ENCODE data around the gene SP9. TPM values are rescaled to one million over a fixed set of nuclear protein-coding genes. Genes with fewer than 3 reads are reported as not detected.

Gene SP9
- total RNA-seq (not detected in 2 replicates), polyA plus RNA-seq (not detected in 2 replicates)

DNA sequence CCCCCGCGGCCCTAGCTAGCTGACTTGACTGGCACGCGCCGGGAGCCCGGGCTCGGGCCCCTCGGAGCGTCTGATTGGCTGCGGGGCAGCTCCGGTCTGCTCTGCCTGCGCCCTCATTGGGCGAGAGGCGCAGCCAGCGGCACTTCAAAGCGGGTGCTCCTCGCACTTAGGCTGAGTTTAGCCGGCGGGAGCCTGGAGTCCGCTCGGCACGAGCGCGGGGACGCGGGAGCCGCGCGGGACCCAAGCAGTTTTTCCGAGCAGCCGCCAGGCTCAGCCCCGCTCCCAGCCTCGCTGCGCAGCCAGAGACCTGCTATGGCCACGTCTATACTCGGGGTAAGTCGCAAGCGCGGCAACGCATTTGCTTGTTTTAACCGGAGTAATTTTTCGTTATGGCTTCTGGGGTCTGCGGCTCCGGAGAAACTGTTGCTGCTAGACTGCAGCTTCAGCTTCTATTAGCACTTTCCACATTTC is at the start of gene SP9:
TSS of gene SP9 (plus strand) at position 174 of the 471 bp plus-strand sequence. CDS start at position 313, 139 bp downstream.
- Histone ChIP-seq H3K27me3 (peaks cover 100% of the 10 kb centered on the region), H3K36me3 (no peaks in the 10 kb centered on the region), H3K9me3 (ENCODE audit: low read depth) (no peaks in the 10 kb centered on the region), H3K27ac (no peak within 1 kb of the TSS), H3K4me3 (peak within 1 kb of the TSS; percentile 34), H3K4me1 (ENCODE audit: low read depth) (peaks cover 8% of the 10 kb centered on the region)
- DNase-seq (ENCODE audit: low read depth in 1 of 2, low spot score in 1 of 2): peak; percentile 43 to 88
- TF ChIP-seq, protein P1, sequence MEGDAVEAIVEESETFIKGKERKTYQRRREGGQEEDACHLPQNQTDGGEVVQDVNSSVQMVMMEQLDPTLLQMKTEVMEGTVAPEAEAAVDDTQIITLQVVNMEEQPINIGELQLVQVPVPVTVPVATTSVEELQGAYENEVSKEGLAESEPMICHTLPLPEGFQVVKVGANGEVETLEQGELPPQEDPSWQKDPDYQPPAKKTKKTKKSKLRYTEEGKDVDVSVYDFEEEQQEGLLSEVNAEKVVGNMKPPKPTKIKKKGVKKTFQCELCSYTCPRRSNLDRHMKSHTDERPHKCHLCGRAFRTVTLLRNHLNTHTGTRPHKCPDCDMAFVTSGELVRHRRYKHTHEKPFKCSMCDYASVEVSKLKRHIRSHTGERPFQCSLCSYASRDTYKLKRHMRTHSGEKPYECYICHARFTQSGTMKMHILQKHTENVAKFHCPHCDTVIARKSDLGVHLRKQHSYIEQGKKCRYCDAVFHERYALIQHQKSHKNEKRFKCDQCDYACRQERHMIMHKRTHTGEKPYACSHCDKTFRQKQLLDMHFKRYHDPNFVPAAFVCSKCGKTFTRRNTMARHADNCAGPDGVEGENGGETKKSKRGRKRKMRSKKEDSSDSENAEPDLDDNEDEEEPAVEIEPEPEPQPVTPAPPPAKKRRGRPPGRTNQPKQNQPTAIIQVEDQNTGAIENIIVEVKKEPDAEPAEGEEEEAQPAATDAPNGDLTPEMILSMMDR (IDR thresholded peaks at IDR 0.05; ENCODE audit: low read depth, low read length): no peak

DNA sequence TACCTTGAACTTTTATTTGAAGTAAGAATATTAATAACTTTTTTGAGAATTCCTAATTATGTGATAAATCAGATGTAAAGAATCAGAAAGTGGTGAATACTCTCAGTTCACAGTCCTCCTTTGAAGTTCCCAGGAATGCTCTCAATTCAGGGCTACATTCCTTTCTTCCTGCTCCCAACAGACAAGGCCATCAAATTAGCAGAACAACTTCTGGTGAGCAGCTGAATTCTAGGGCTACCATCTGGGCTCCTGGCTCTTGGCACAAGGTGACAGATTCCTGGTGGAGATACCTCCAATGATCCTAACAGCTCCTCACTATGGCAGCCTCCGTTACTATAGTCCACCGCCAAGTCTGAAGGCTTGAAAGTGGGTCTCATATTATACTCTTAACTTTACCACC is 48.6 kb upstream of the SP9 start:
- H3K36me3 ChIP-seq: no peaks in the 10 kb centered on the region
- H3K4me3 ChIP-seq: no peak overlapping the region
- TF ChIP-seq, protein P1 (IDR thresholded peaks at IDR 0.05; ENCODE audit: low read depth, low read length): no peak
- no peaks in the 10 kb centered on the region for H3K27me3 ChIP-seq
- DNase-seq (ENCODE audit: low read depth in 1 of 2, low spot score in 1 of 2): no peak
- H3K4me1 ChIP-seq (ENCODE audit: low read depth): peaks cover 2% of the 10 kb centered on the region
- H3K27ac ChIP-seq: no peak overlapping the region
- no peaks in the 10 kb centered on the region for H3K9me3 ChIP-seq (ENCODE audit: low read depth)

DNA sequence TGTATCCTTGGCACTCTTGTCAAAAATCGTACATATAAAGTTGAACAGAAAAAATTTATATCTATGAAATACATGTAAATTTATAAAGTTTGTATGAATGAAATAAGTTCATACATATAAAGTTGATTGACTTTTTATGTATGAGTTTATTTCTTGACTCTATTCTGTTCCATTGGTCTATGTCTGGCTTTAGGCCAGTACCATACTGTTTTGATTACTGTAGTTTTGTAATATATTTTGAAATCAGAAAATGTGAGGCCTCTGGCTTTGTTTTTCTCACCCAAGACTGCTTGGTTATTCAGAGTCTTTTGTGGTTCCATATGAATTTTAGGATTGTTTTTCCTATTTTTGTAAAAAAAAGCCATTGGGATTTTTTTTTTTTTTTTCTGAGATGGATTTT is 41.8 kb upstream of the SP9 start:
- TF ChIP-seq, protein P1 (IDR thresholded peaks at IDR 0.05; ENCODE audit: low read depth, low read length): no peak
- no peak overlapping the region for H3K4me3 ChIP-seq
- no peak overlapping the region for H3K27ac ChIP-seq
- H3K36me3 ChIP-seq: no peaks in the 10 kb centered on the region
- H3K4me1 ChIP-seq (ENCODE audit: low read depth): no peaks in the 10 kb centered on the region
- H3K27me3 ChIP-seq: no peaks in the 10 kb centered on the region
- no peaks in the 10 kb centered on the region for H3K9me3 ChIP-seq (ENCODE audit: low read depth)
- no peak for DNase-seq (ENCODE audit: low read depth in 1 of 2, low spot score in 1 of 2)

DNA sequence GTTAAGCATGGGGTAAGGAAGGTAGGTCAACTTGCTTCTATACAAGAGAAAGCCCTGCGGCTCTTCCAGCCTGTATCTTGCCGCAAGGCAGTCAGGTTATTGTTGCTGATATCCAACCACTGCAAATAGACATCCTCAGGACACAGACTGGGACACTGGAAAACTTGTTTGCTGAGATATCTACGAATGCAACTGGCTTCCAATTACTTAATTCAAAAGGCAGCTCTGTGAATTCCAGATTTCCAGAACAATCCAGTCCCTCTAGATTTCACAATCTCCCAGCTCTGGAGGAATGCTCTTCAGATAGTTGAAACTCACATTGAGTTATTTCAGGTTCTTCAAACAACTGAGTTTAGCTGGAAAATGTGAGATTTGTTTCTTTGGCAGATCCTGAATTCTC is 34.6 kb upstream of the SP9 start:
- H3K36me3 ChIP-seq: no peaks in the 10 kb centered on the region
- DNase-seq (ENCODE audit: low read depth in 1 of 2, low spot score in 1 of 2): peak in 1 of 2 donors; percentile 66
- H3K4me1 ChIP-seq (ENCODE audit: low read depth): no peaks in the 10 kb centered on the region
- TF ChIP-seq, protein P1 (IDR thresholded peaks at IDR 0.05; ENCODE audit: low read depth, low read length): no peak
- no peak overlapping the region for H3K27ac ChIP-seq
- H3K27me3 ChIP-seq: no peaks in the 10 kb centered on the region
- H3K9me3 ChIP-seq (ENCODE audit: low read depth): no peaks in the 10 kb centered on the region
- no peak overlapping the region for H3K4me3 ChIP-seq

GRCh38 chr2:174312581-174313234 is 22.0 kb upstream of the SP9 start:
- H3K4me1 ChIP-seq (ENCODE audit: low read depth): no peaks in the 10 kb centered on the region
- peak; percentile 14 to 15 for DNase-seq (ENCODE audit: low read depth in 1 of 2, low spot score in 1 of 2)
- no peaks in the 10 kb centered on the region for H3K27me3 ChIP-seq
- no peak overlapping the region for H3K27ac ChIP-seq
- H3K9me3 ChIP-seq (ENCODE audit: low read depth): no peaks in the 10 kb centered on the region
- TF ChIP-seq, protein P1 (IDR thresholded peaks at IDR 0.05; ENCODE audit: low read depth, low read length): no peak
- H3K4me3 ChIP-seq: no peak overlapping the region
- no peaks in the 10 kb centered on the region for H3K36me3 ChIP-seq

Data from cardiac muscle cell (in vitro differentiated cells and primary cell).